GM19025 (cell line): ENCODE measurements around the gene ZFYVE21.
"Not testable (repeated sequence)": the region's sequence is repeated elsewhere in the genome, so short reads cannot be mapped to it uniquely, and the experiment has no call there.

Experiments
- ATAC-seq: cut with Tn5 transposase; IDR thresholded peaks from one replicate; pipeline ENCODE4 v1.9.1; 2021; ENCODE audit warnings: mild to moderate bottlenecking, low read depth, moderate library complexity; ENCODE audit not compliant: unreplicated experiment

The ZFYVE21 gene

GRCh38 chr14:103753774-103754173 lies 38.2 kb downstream of the ZFYVE21 start:
- no peak for ATAC-seq

DNA sequence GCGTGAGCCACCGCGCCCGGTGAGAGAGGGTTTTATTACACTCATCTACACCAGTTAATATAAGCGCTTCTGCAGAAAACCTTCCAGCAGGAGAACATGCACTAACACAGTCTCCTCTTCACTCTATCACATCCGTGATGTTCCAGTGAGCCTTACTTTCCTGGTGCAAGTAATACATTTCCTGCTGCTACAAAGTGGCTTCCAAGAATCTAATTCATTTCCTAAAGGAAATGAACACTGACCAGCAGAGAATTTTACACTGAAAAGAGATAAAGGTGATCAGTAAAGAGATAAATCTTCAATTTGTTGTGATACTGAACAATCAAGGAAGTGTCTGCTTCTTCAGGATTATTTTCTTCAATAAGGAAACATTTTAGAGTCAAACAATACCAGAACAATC lies 39.5 kb downstream of the ZFYVE21 start:
- no peak for ATAC-seq

- no peak for ATAC-seq
Observed at GRCh38 chr14:103758059-103758776, 42.6 kb downstream of the ZFYVE21 start.

DNA sequence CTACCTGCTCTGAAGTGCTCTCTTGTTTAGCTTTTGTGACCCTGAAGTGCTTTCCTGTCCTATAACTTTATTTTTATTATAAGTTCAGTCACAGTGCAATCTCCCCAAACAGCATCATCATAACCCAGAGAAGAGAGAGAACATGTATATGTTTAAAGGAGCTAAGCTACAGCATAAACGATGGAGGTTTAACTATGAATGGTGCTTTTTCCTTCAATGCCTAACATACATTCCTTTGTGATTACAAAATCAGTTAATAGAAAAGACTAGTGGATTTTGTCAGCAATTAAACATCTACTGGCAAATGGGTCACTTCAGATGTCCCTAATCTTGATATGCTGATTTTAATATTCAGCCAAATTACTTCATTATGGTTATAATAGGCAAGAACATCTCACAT lies 46.4 kb downstream of the ZFYVE21 start:
- no peak for ATAC-seq

GRCh38 chr14:103762541-103762940 lies 46.9 kb downstream of the ZFYVE21 start:
- ATAC-seq: no peak

- peak; percentile 83 for ATAC-seq
Observed at GRCh38 chr14:103763730-103764488, 48.3 kb downstream of the ZFYVE21 start.

- ATAC-seq: no peak
Observed at GRCh38 chr14:103765526-103765925, 49.9 kb downstream of the ZFYVE21 start.

DNA sequence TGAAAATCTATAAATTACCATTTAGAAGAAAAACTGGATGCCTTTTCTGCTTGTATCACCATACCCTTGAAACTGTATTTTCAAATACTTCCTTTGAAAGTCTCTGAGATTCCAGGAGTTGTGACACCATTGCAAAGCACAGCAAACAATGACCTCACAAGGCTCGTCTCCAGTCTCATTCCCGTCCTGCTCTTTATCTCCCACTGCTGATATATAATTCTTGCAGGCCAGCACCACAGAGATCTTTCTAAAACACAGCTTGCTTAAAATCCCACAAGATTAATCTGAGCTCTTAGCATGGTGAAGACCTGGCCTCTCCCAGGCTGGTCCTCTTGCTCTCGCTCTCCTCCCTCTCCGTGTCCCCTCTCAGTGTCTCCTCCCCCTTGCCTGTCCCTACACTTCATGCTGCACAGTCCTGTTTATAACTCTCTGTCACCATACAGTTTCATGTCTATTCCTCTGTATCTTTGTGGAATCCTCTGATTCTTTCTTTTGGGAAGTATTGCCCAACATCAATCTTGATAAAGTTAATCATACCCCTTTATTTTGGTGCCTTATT lies 51.8 kb downstream of the ZFYVE21 start:
- ATAC-seq: no peak

- ATAC-seq: no peak
Observed at GRCh38 chr14:103770500-103770899, 54.9 kb downstream of the ZFYVE21 start.

- ATAC-seq: no peak
Observed at GRCh38 chr14:103770902-103771301, 55.3 kb downstream of the ZFYVE21 start.

GRCh38 chr14:103772078-103772712 lies 56.6 kb downstream of the ZFYVE21 start:
- no peak for ATAC-seq

GRCh38 chr14:103773521-103773920 lies 57.9 kb downstream of the ZFYVE21 start:
- no peak for ATAC-seq

- ATAC-seq: no peak
Observed at GRCh38 chr14:103775506-103775905, 59.9 kb downstream of the ZFYVE21 start.

- not testable (repeated sequence) for ATAC-seq
Observed at GRCh38 chr14:103776319-103776718, 60.7 kb downstream of the ZFYVE21 start.

DNA sequence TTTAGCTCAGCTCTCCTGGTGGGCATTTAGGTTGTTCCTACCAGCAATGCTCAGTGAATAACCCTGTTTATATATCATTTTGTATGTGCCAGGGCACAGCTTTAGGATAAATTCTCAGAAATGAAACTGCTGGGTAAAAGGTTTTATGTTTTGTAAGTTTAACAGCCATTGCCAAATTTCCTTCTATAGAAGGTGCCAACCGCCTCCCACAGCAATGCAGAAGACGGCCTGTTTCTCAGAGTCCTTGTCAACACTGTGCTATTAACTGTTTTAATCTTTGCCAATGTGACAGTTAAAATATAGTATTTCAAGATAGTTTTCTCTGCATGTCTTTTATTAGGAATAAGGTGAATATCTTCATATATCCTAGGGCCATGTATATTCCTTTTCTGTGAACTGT lies 66.8 kb downstream of the ZFYVE21 start:
- ATAC-seq: no peak
